K562 (cell line): ENCODE data around the gene PA2G4. TPM values are rescaled to one million over a fixed set of nuclear protein-coding genes. Genes with fewer than 3 reads are reported as not detected.

Experiments used
- CHD7 ChIP-seq: fragments of 200-600 bp; sonication (generic); IDR thresholded peaks from one replicate; pipeline ENCODE4 v1.6.1; 2012; ENCODE audit warnings: mild to moderate bottlenecking, low read depth, low read length, inconsistent platforms
- E2F5 ChIP-seq: sonication (generic); formaldehyde crosslinking; IDR thresholded peaks from 2 replicates; pipeline ENCODE4 v1.8.0; 2022; ENCODE audit warnings: mild to moderate bottlenecking, missing genetic modification reagents
- SREBF1 ChIP-seq: fragments of 150-350 bp; IDR thresholded peaks from 2 replicates; pipeline ENCODE4 v1.6.1; 2014; ENCODE audit warnings: antibody characterized with exemption, low read depth, low read length, borderline replicate concordance
- ZNF212 ChIP-seq: fragments of 450-650 bp; formaldehyde crosslinking; IDR thresholded peaks from 2 replicates; pipeline ENCODE4 v1.4.0; 2020; ENCODE audit warnings: mild to moderate bottlenecking
- ZNF407 ChIP-seq: fragments of 450-650 bp; IDR thresholded peaks from 2 replicates; pipeline ENCODE4 v1.6.1; 2016; ENCODE audit warnings: low read depth
- polyA plus RNA-seq, 8 experiments: library from polyadenylated mRNA; depleted of rRNA in 4 of 8; stranded (reverse) in 5 of 8; unstranded in 3 of 8; fragments of >200 nt; fragmentation: Nextera tagmentation in 2 of 8; fragmentation: Illumina TruSeq in 1 of 8; extraction: Ambion mirVana in 2 of 8; extraction: Trizol in 1 of 8; gene quantifications; 2 replicates each; pipeline versions ENCODE4 v1.2.1 to v1.2.3, GENCODE V29; 2011 to 2014; ENCODE audit warnings: inconsistent platforms in 1 of 8, missing spikeins in 1 of 8
- total RNA-seq, 7 experiments: library from RNA; depleted of rRNA in 6 of 7; stranded (reverse); fragments of >200 nt in 6 of 7; fragmentation: Illumina TruSeq in 2 of 7; extraction: Trizol in 2 of 7; gene quantifications; 2 replicates each; pipeline versions ENCODE4 v1.2.1 to v1.2.3, GENCODE V29; 2011 to 2021; ENCODE audit warnings: low replicate concordance in 1 of 7

Gene PA2G4
- total and polyA plus RNA-seq, 9 of the 15 experiments (the other 6 are each of a cell fraction or from before 2014, with no cell fraction given), result 230 to 925 (median 638) TPM

GRCh38 chr12:56157201-56158028 is 53.1 kb downstream of the PA2G4 start (continued):
- TF ChIP-seq ZNF407 (no peak), E2F5 (CRISPR knock-in tag) (0 out of 2 replicates have a peak, but pooled peaks have one; percentile 24), ZNF212 (CRISPR knock-in tag) (no peak; the same call in 1 of the 2 replicates), SREBF1 (no peak), CHD7 (peak; percentile 42)
